Stomach (tissue), 9 donors: ENCODE results near the gene ANOS1. TPM values are rescaled to one million over a fixed set of nuclear protein-coding genes. Genes with fewer than 3 reads are reported as not detected.
A peak's percentile ranks its signal among the peaks of the same experiment; 100 is the strongest.

ENCODE experiments used
- DNase-seq, 2 donors: peaks; one replicate each; pipeline versions ENCODE4 v3.0.0 to v3.0.0-alpha.2; 2013 to 2019
- H3K27ac ChIP-seq, 5 donors: fragments of 200-600 bp in 4 of 5; sonication (generic) in 4 of 5; one replicate each; pipeline ENCODE4 v1.5.1; 2013 to 2019; ENCODE audit warnings: mild to moderate bottlenecking in 1 of 5, moderate library complexity in 1 of 5
- H3K27me3 ChIP-seq, 3 donors: fragments of 200-600 bp; sonication (generic); one replicate each; pipeline ENCODE4 v1.5.1; 2017 to 2019; ENCODE audit warnings: mixed run types in 1 of 3
- H3K36me3 ChIP-seq, 4 donors: fragments of 200-600 bp; sonication (generic); 1 replicate in 3 of 4; 2 replicates in 1 of 4; pipeline ENCODE4 v1.5.1; 2016 to 2019
- H3K4me1 ChIP-seq, 4 donors: fragments of 200-600 bp; sonication (generic); one replicate each; pipeline ENCODE4 v1.5.1; 2016 to 2019
- H3K4me3 ChIP-seq, 4 donors: fragments of 200-600 bp; sonication (generic) in 3 of 4; one replicate each; pipeline ENCODE4 v1.5.1; 2016 to 2019; ENCODE audit warnings: mild to moderate bottlenecking in 1 of 4
- H3K9me3 ChIP-seq, 4 donors: fragments of 200-600 bp; sonication (generic); one replicate each; pipeline ENCODE4 v1.5.1; 2016 to 2019
- EP300 ChIP-seq: sonication (generic); formaldehyde crosslinking; IDR thresholded peaks from one replicate; pipeline ENCODE4 v1.6.1; 2017; ENCODE audit warnings: antibody characterized with exemption
- POLR2A ChIP-seq, 4 donors: fragments of 450-650 bp; IDR thresholded peaks; one replicate each; pipeline ENCODE4 v1.6.1; 2016; ENCODE audit warnings: antibody characterized with exemption in 4 of 4, control low read depth in 2 of 4, mild to moderate bottlenecking in 1 of 4, moderate library complexity in 1 of 4
- POLR2AphosphoS5 ChIP-seq, 3 donors: sonication (generic); formaldehyde crosslinking; IDR thresholded peaks; one replicate each; pipeline ENCODE4 v1.6.1; 2016; ENCODE audit warnings: antibody characterized with exemption in 3 of 3
- WGBS, 5 donors: extraction: QIAGEN DNeasy Blood & Tissue Kit in 3 of 5; methylation state at CpG; one replicate each; pipeline versions ENCODE4 v1.1.5 to v1.1.7; 2013 to 2018; 5-methylcytosine and 5-hydroxymethylcytosine counted together
- intact Hi-C: fragments of 100-400 bp; cut with DNase I; formaldehyde crosslinking; loops from one replicate; pipeline ENCODE4 v1.15.1; 2023; ENCODE audit warnings: low total_unique reads
- polyA plus RNA-seq, 3 donors: library from polyadenylated mRNA; stranded (reverse); fragments of 200-250 nt; gene quantifications; one replicate each; pipeline ENCODE4 v1.2.3, GENCODE V29; 2013
- total RNA-seq, 5 donors: library from RNA; depleted of rRNA; stranded (reverse); fragments of >200 nt; gene quantifications; one replicate each; pipeline versions ENCODE4 v1.1.0 to v1.2.3, GENCODE V29; 2014 to 2016
- TF ChIP-seq, protein P1 (sequence below), 7 experiments: fragments of 450-650 bp in 4 of 7; fragments of 200-600 bp in 3 of 7; sonication (generic) in 3 of 7; IDR thresholded peaks; one replicate each; pipeline ENCODE4 v1.5.1; 2016 to 2019; ENCODE audit warnings: antibody characterized with exemption in 7 of 7, control low read depth in 2 of 7, mild to moderate bottlenecking in 1 of 7
- donor health status: healthy with polysubstance abuse.
- donor health status: Bipolar disorder and iron deficiency.
- donor health status: healthy.

Gene ANOS1
- total and polyA plus RNA-seq, 8 donors = 0.12 to 10.8 (median 1.8) TPM; not detected in 3

DNA sequence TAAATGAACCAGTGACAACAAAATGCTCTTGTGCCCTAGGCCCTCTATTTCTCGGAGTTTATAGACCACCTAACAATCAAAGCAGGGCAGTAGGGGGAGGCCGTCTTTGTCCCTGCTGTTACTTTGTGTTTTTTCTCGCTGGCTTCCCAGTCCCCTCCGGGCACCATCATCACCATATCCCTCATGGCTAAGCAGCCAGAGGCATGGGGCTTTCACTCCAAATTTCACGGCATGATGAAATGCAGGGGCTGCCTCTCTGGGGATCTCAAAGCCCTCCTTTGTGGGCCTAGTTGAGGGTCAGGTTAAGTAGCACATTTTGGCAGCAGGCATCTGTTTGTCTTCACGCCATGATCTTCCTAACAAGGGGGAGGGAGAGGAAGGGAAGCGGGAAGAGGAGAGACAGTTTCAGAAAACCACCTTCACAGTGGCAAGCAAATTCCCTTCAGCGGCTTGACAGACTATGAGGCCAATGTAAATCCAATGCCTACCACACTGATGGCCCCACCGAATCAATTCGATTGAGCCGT lies 91.9 kb downstream of the ANOS1 start:
- Histone ChIP-seq H3K27ac (no peak overlapping the region), H3K27me3 (no peaks in the 10 kb centered on the region), H3K36me3 (no peaks in the 10 kb centered on the region), H3K4me3 (no peak overlapping the region), H3K9me3 (no peaks in the 10 kb centered on the region), H3K4me1 (no peaks in the 10 kb centered on the region)
- intact Hi-C loops = no loop called here
- TF ChIP-seq POLR2A (IDR thresholded peaks at IDR 0.05) (no peak), EP300 (no peak), POLR2AphosphoS5 (IDR thresholded peaks at IDR 0.05) (no peak)
- TF ChIP-seq, protein P1, sequence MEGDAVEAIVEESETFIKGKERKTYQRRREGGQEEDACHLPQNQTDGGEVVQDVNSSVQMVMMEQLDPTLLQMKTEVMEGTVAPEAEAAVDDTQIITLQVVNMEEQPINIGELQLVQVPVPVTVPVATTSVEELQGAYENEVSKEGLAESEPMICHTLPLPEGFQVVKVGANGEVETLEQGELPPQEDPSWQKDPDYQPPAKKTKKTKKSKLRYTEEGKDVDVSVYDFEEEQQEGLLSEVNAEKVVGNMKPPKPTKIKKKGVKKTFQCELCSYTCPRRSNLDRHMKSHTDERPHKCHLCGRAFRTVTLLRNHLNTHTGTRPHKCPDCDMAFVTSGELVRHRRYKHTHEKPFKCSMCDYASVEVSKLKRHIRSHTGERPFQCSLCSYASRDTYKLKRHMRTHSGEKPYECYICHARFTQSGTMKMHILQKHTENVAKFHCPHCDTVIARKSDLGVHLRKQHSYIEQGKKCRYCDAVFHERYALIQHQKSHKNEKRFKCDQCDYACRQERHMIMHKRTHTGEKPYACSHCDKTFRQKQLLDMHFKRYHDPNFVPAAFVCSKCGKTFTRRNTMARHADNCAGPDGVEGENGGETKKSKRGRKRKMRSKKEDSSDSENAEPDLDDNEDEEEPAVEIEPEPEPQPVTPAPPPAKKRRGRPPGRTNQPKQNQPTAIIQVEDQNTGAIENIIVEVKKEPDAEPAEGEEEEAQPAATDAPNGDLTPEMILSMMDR (IDR thresholded peaks at IDR 0.05) = no peak
- no peak for DNase-seq
- WGBS, 5 donors = 57 to 94% (median 81%) methylated on average over 10 to 11 of the region's 11 CpGs

DNA sequence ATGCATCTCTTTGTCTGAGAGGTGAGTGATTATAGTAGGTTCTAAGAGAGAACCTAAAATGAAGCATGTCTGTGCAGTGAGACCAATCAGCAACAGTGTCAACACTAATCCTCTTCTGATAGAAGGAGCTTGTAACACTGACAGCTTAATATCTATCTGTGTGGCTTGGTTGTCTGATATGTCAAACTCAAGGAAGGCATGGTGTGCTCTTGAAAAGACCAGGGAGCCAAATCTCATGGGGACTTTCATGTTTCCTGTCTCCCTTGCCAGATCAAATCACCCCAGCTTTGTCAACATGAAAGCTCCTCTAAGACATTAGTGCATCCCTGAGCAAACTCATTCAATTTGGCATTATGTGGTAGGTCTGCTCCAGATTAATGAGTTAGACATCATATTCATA lies 95.4 kb downstream of the ANOS1 start:
- TF ChIP-seq POLR2A (IDR thresholded peaks at IDR 0.05) = no peak
- TF ChIP-seq, protein P1 (IDR thresholded peaks at IDR 0.05) = no peak
- no peak for TF ChIP-seq POLR2AphosphoS5 (IDR thresholded peaks at IDR 0.05)
- TF ChIP-seq EP300 = no peak
- intact Hi-C loops = no loop called here

DNA sequence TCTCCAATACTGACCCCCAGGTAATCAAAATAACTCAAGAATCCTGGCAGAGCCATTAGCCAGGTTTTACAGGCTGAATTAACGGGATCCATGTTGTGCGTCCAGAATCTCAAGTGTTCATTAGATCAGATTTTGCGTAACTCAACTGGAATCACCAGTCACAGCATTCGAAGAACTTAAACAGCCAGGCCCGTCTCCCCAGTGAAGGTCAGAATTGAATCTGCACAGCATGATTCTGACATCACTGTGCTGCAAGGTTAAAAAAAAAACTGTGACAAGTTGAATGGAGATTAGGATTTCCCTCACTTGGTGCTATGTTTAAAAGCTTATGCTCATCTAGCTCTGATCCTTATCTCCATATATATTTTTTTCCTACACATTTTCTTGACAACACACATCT lies 96.1 kb downstream of the ANOS1 start:
- no peaks in the 10 kb centered on the region for H3K36me3 ChIP-seq
- H3K27ac ChIP-seq = no peak overlapping the region
- DNase-seq = no peak
- intact Hi-C loops = no loop called here
- H3K27me3 ChIP-seq = no peaks in the 10 kb centered on the region
- no peak overlapping the region for H3K4me3 ChIP-seq
- WGBS, 5 donors = 84 to 95% (median 92%) methylated on average over 5 of the region's 5 CpGs
- H3K9me3 ChIP-seq = no peaks in the 10 kb centered on the region
- TF ChIP-seq POLR2A (IDR thresholded peaks at IDR 0.05) (no peak), POLR2AphosphoS5 (IDR thresholded peaks at IDR 0.05) (no peak), EP300 (no peak)
- TF ChIP-seq, protein P1 (IDR thresholded peaks at IDR 0.05) = no peak
- H3K4me1 ChIP-seq = no peaks in the 10 kb centered on the region

More for the DNA sequence above, 95.4 kb downstream of the ANOS1 start:
- no peaks in the 10 kb centered on the region for H3K27me3 ChIP-seq
- no peaks in the 10 kb centered on the region for H3K9me3 ChIP-seq
- no peak overlapping the region for H3K4me3 ChIP-seq
- no peak for DNase-seq
- no peak overlapping the region for H3K27ac ChIP-seq
- no peaks in the 10 kb centered on the region for H3K4me1 ChIP-seq
- H3K36me3 ChIP-seq = no peaks in the 10 kb centered on the region

DNA sequence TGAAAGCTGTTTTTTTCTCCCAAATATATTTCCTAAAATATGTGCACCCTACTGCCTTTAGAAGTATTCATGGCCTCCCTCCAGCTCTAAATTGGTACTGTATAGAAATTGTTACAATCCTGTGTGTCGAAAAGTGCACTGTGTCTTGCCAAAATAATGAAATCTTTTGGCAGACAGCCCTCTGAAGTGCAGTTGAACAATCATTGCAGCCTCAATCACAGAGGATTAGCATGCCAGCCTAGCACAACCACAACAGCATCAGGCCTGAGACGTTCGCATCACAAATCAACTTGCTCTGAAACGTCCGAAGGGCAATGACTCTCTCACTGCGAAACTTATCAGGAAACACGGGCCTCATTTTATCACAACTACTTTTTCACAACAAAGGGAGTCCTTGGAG lies 99.0 kb downstream of the ANOS1 start:
- no peaks in the 10 kb centered on the region for H3K9me3 ChIP-seq
- peak in 1 of 2 donors; percentile 9 for DNase-seq
- no peak overlapping the region for H3K4me3 ChIP-seq
- intact Hi-C loops = no loop called here
- no peaks in the 10 kb centered on the region for H3K36me3 ChIP-seq
- WGBS, 5 donors = 21 to 44% (median 28%) methylated on average over 7 of the region's 7 CpGs
- H3K27ac ChIP-seq = no peak overlapping the region
- H3K27me3 ChIP-seq = no peaks in the 10 kb centered on the region
- H3K4me1 ChIP-seq = no peaks in the 10 kb centered on the region
- TF ChIP-seq, protein P1 (IDR thresholded peaks at IDR 0.05) = no peak
- TF ChIP-seq POLR2AphosphoS5 (IDR thresholded peaks at IDR 0.05) = no peak
- no peak for TF ChIP-seq POLR2A (IDR thresholded peaks at IDR 0.05)
- TF ChIP-seq EP300 = no peak
